Raji (cell line): ENCODE data around the gene STX7.
A peak's percentile ranks its signal among the peaks of the same experiment; 100 is the strongest.

Source experiments
- POLR2A ChIP-seq: IDR thresholded peaks from 2 replicates; pipeline ENCODE4 v1.6.1; 2011; ENCODE audit warnings: low read depth, low read length, control low read depth; ENCODE audit not compliant: insufficient read depth

The STX7 gene

GRCh38 chr6:132512638-132513632 is at the start of gene STX7:
STX7 (minus strand) TSS chr6:132513116; CDS start chr6:132503530, 9,586 bp downstream.
- peak; percentile 87 for TF ChIP-seq POLR2A

- TF ChIP-seq POLR2A: no peak
These were observed 39.5 kb upstream of the STX7 start, which contains the start of gene TAAR8 for GRCh38 chr6:132552372-132552771. TAAR8 (plus strand) TSS chr6:132552672; CDS start chr6:132552693, 21 bp downstream.

GRCh38 chr6:132551214-132551613 is 38.3 kb upstream of the STX7 start:
- TF ChIP-seq POLR2A: no peak

GRCh38 chr6:132548746-132549463 is 36.0 kb upstream of the STX7 start:
- no peak for TF ChIP-seq POLR2A

- TF ChIP-seq POLR2A: no peak
These were observed 31.9 kb upstream of the STX7 start for GRCh38 chr6:132544826-132545225.

GRCh38 chr6:132537977-132538376 is 25.1 kb upstream of the STX7 start, which contains the start of gene TAAR9:
TAAR9 (plus strand) TSS chr6:132538277; CDS start chr6:132538290, 13 bp downstream.
- TF ChIP-seq POLR2A: no peak

GRCh38 chr6:132537145-132537544 is 24.2 kb upstream of the STX7 start:
- TF ChIP-seq POLR2A: no peak

- TF ChIP-seq POLR2A: no peak
These were observed 17.5 kb upstream of the STX7 start for GRCh38 chr6:132530293-132530974.

- TF ChIP-seq POLR2A: no peak
These were observed 14.9 kb upstream of the STX7 start for GRCh38 chr6:132527791-132528190.

GRCh38 chr6:132526461-132526860 is 13.5 kb upstream of the STX7 start:
- TF ChIP-seq POLR2A: no peak

- no peak for TF ChIP-seq POLR2A
These were observed 12.9 kb upstream of the STX7 start for GRCh38 chr6:132525866-132526265.

- no peak for TF ChIP-seq POLR2A
These were observed 11.7 kb upstream of the STX7 start for GRCh38 chr6:132524646-132525045.

- no peak for TF ChIP-seq POLR2A
These were observed 8.0 kb upstream of the STX7 start for GRCh38 chr6:132520953-132521352.

GRCh38 chr6:132515386-132515785 is 2.5 kb upstream of the STX7 start:
- no peak for TF ChIP-seq POLR2A
